Mammary epithelial cell (primary cell): ENCODE data around the gene STAMBPL1.

ENCODE experiments used
- CTCF ChIP-seq, 2 donors: IDR thresholded peaks in 1 of 2; conservative IDR thresholded peaks in 1 of 2; 2 replicates each; pipeline ENCODE4 v1.5.1; 2011 to 2012; ENCODE audit warnings: inconsistent platforms in 2 of 2, low read length in 2 of 2, mild to moderate bottlenecking in 2 of 2, control low read depth in 1 of 2, low read depth in 1 of 2; ENCODE audit not compliant: insufficient read depth in 1 of 2; ENCODE audit errors: extremely low read depth in 1 of 2
- EZH2 ChIP-seq: IDR thresholded peaks from 2 replicates; pipeline ENCODE4 v1.6.1; 2012; ENCODE audit warnings: low read length, inconsistent platforms, borderline replicate concordance

GRCh38 chr10:88971221-88972061 lies 91.4 kb downstream of the STAMBPL1 start:
- TF ChIP-seq EZH2 (no peak), CTCF (conservative IDR thresholded peaks at IDR 0.05 in 1 of 2, IDR thresholded peaks at IDR 0.05 in 1 of 2; ENCODE audit: extremely low read depth in 1 of 2, insufficient read depth in 1 of 2, low read depth in 1 of 2, low read length in 2 of 2) (no peak)
